Measurements from ENCODE around the gene ACTG1. TPM values are rescaled to one million over a fixed set of nuclear protein-coding genes. Genes with fewer than 3 reads are reported as not detected.
A peak's percentile ranks its signal among the peaks of the same experiment; 100 is the strongest.

ACTG1 gene
- total RNA-seq, 1 donor from 2014 or later: 3,451 TPM

GRCh38 chr17:81551458-81552243, 39.1 kb upstream of the ACTG1 start:
- Mint-ChIP-seq H3K27me3 (no peaks in the 10 kb centered on the region), H3K9me3 (no peaks in the 10 kb centered on the region), H3K27ac (no peak overlapping the region)

GRCh38 chr17:81550830-81551457, 38.3 kb upstream of the ACTG1 start:
- DNase-seq (ENCODE audit: extremely low spot score, unreplicated experiment): no peak
- no peak overlapping the region for H3K27ac Mint-ChIP-seq
- H3K36me3 Mint-ChIP-seq: peaks cover 9% of the 10 kb centered on the region
- no peak for TF ChIP-seq CTCF (conservative IDR thresholded peaks at IDR 0.05)
- no peaks in the 10 kb centered on the region for H3K27me3 Mint-ChIP-seq
- H3K4me1 Mint-ChIP-seq (ENCODE audit: unreplicated experiment): peaks cover 28% of the 10 kb centered on the region
- H3K9me3 Mint-ChIP-seq: no peaks in the 10 kb centered on the region
- H3K4me3 Mint-ChIP-seq: peak overlapping the region; percentile 90

More at GRCh38 chr17:81551458-81552243, 39.1 kb upstream of the ACTG1 start:
- Mint-ChIP-seq H3K36me3 (peaks cover 9% of the 10 kb centered on the region), H3K4me3 (peak overlapping the region; percentile 90), H3K4me1 (ENCODE audit: unreplicated experiment) (peaks cover 28% of the 10 kb centered on the region)
- no peak for DNase-seq (ENCODE audit: extremely low spot score, unreplicated experiment)
- no peak for TF ChIP-seq CTCF (conservative IDR thresholded peaks at IDR 0.05)

- Mint-ChIP-seq H3K27me3 (no peaks in the 10 kb centered on the region), H3K9me3 (no peaks in the 10 kb centered on the region), H3K4me3 (peak overlapping the region; percentile 90), H3K4me1 (ENCODE audit: unreplicated experiment) (peaks cover 28% of the 10 kb centered on the region), H3K36me3 (peaks cover 9% of the 10 kb centered on the region), H3K27ac (no peak overlapping the region)
- TF ChIP-seq CTCF (conservative IDR thresholded peaks at IDR 0.05): no peak
- DNase-seq (ENCODE audit: extremely low spot score, unreplicated experiment): no peak
Measured at GRCh38 chr17:81550285-81550684, 37.7 kb upstream of the ACTG1 start.

GRCh38 chr17:81549826-81550225, 37.2 kb upstream of the ACTG1 start:
- Mint-ChIP-seq H3K9me3 (no peaks in the 10 kb centered on the region), H3K4me3 (peak overlapping the region; percentile 90), H3K27me3 (no peaks in the 10 kb centered on the region), H3K4me1 (ENCODE audit: unreplicated experiment) (peaks cover 28% of the 10 kb centered on the region), H3K27ac (peak overlapping the region; percentile 61), H3K36me3 (peaks cover 9% of the 10 kb centered on the region)
- no peak for DNase-seq (ENCODE audit: extremely low spot score, unreplicated experiment)
- no peak for TF ChIP-seq CTCF (conservative IDR thresholded peaks at IDR 0.05)

GRCh38 chr17:81549031-81549557, 36.5 kb upstream of the ACTG1 start:
- no peak overlapping the region for H3K27ac Mint-ChIP-seq
- peak overlapping the region; percentile 90 for H3K4me3 Mint-ChIP-seq
- DNase-seq (ENCODE audit: extremely low spot score, unreplicated experiment): no peak

More at GRCh38 chr17:81549031-81549557, 36.5 kb upstream of the ACTG1 start:
- H3K27me3 Mint-ChIP-seq: no peaks in the 10 kb centered on the region
- H3K9me3 Mint-ChIP-seq: no peaks in the 10 kb centered on the region
- H3K4me1 Mint-ChIP-seq (ENCODE audit: unreplicated experiment): peaks cover 24% of the 10 kb centered on the region
- TF ChIP-seq CTCF (conservative IDR thresholded peaks at IDR 0.05): no peak
- peaks cover 9% of the 10 kb centered on the region for H3K36me3 Mint-ChIP-seq

Data from type B pancreatic cell (in vitro differentiated cells).